Spleen (tissue), 7 donors: Measurements from ENCODE around the gene RECQL.

Experiments
- POLR2A ChIP-seq, 3 donors: fragments of 450-650 bp; IDR thresholded peaks; one replicate each; pipeline ENCODE4 v1.5.1; 2017; ENCODE audit warnings: antibody characterized with exemption in 3 of 3, mild to moderate bottlenecking in 1 of 3
- POLR2AphosphoS5 ChIP-seq, 3 donors: sonication (generic); formaldehyde crosslinking; IDR thresholded peaks; one replicate each; pipeline ENCODE4 v1.5.1; 2017; ENCODE audit warnings: antibody characterized with exemption in 3 of 3
- TF ChIP-seq, protein P1 (sequence below), 11 experiments: fragments of 200-600 bp in 7 of 11; fragments of 450-650 bp in 4 of 11; sonication (generic) in 4 of 11; IDR thresholded peaks in 8 of 11; conservative IDR thresholded peaks in 3 of 11; 1 replicate in 7 of 11; 2 replicates in 4 of 11; pipeline versions ENCODE4 v1.4.0 to v1.8.0; 2016 to 2021; ENCODE audit warnings: antibody characterized with exemption in 11 of 11, inconsistent platforms in 4 of 11, mild to moderate bottlenecking in 1 of 11
- donor health status: DM: no; HTN: no; CAD: no; lungs with moderate emphysema.
- donor health status: DM: no; HTN: no; CAD: no.
- donor health status: DM: no; HTN: no; CAD: no.

DNA sequence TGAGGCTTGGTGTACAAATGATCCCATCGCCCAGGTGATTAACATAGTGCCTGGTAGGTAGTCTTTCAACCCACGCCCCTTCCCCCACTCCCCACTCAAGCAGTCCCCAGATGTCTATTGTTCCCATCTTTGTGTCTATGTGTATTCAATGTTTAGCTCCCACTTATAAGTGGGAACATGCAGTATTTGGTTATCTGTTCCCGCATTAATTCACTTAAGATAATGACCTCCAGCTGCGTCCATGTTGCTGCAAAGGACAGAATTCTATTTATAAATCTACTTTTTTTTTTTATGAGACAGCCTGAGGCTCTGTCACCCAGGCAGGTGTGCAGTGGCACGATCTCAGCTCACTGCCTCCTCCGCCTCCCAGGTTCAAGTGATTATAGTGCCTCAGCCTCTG is 40.3 kb upstream of the RECQL start:
- TF ChIP-seq POLR2A (IDR thresholded peaks at IDR 0.05) (no peak), POLR2AphosphoS5 (IDR thresholded peaks at IDR 0.05) (no peak)
- TF ChIP-seq, protein P1, sequence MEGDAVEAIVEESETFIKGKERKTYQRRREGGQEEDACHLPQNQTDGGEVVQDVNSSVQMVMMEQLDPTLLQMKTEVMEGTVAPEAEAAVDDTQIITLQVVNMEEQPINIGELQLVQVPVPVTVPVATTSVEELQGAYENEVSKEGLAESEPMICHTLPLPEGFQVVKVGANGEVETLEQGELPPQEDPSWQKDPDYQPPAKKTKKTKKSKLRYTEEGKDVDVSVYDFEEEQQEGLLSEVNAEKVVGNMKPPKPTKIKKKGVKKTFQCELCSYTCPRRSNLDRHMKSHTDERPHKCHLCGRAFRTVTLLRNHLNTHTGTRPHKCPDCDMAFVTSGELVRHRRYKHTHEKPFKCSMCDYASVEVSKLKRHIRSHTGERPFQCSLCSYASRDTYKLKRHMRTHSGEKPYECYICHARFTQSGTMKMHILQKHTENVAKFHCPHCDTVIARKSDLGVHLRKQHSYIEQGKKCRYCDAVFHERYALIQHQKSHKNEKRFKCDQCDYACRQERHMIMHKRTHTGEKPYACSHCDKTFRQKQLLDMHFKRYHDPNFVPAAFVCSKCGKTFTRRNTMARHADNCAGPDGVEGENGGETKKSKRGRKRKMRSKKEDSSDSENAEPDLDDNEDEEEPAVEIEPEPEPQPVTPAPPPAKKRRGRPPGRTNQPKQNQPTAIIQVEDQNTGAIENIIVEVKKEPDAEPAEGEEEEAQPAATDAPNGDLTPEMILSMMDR (IDR thresholded peaks at IDR 0.05 in 8 of 11, conservative IDR thresholded peaks at IDR 0.05 in 3 of 11): no peak
